Measurements from ENCODE around the gene STK11.
A peak's percentile ranks its signal among the peaks of the same experiment; 100 is the strongest.

STK11 gene

DNA sequence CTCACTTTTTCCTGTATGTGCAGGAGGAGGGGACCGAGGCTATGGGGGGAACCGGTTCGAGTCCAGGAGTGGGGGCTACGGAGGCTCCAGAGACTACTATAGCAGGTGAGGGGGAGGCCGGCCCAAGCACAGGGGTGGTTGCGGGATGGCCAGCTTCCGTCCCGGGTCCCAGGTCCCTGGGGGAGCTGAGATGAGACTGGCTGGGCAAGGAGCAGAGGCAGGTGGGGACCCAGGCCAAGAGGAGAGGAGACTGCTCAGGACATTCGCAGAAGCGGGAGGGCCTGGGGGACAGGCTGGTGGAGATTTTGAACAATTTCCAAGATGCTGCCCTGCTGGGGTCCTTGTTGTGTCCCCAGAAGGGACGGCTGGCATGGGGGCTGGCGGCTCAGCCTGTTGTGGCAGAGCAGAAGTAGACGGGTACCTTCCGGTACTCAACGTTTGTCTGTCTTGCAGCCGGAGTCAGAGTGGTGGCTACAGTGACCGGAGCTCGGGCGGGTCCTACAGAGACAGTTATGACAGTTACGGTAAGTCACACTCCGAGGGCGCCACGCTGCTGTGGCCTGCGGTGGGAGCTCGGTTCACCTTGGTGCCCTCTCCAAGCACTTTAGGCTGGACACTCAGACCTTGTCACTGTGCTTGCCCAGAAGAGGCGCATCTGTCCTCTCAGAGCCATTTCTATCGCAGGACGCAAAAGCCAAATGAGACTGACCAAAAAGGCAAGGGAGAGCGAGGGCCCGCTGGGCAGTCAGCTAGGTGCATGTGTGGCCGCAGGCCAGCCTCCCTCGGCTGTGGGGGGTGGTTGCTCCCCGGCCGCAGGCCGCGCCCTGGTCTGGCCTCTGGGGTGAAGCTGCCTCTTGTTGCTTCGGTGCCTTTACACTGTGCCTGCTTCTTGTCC lies 66.2 kb downstream of the STK11 start:
- no peak overlapping the region for H3K4ac ChIP-seq (ENCODE audit: low read depth, low read length)
- peaks cover 22% of the 10 kb centered on the region for H3K79me1 ChIP-seq (ENCODE audit: low read length)
- H4K91ac ChIP-seq (ENCODE audit: low read depth, low read length): no peak overlapping the region
- H2AK5ac ChIP-seq (ENCODE audit: low read length): no peak overlapping the region
- H2BK5ac ChIP-seq (ENCODE audit: low read depth, low read length, poor library complexity): no peak overlapping the region
- H3K4me3 ChIP-seq (ENCODE audit: low read depth, low read length): no peak overlapping the region
- no peak overlapping the region for H3K14ac ChIP-seq (ENCODE audit: low read length)
- no peak overlapping the region for H3K18ac ChIP-seq (ENCODE audit: low read length)
- no peak for DNase-seq
- H3K36me3 ChIP-seq (ENCODE audit: control insufficient read depth in 1 of 2, insufficient read depth in 2 of 2, low read length in 2 of 2): peaks cover 42% of the 10 kb centered on the region in 2 experiments
- H3K23ac ChIP-seq (ENCODE audit: low read length): no peak overlapping the region
- H3K4me2 ChIP-seq (ENCODE audit: low read length): no peak overlapping the region
- no CpG with 5 or more reads among the region's 37 CpGs for WGBS (ENCODE audit: extremely low coverage, insufficient coverage, insufficient read length)
- H2BK12ac ChIP-seq (ENCODE audit: low read length): no peak overlapping the region
- H3K4me1 ChIP-seq (ENCODE audit: control insufficient read depth in 1 of 2, insufficient read depth in 2 of 2, low read length in 2 of 2): peaks cover 31 to 34% of the 10 kb centered on the region in 2 experiments
- H3K79me2 ChIP-seq (ENCODE audit: control insufficient read depth, insufficient read depth, low read length, poor library complexity): peaks cover 23% of the 10 kb centered on the region
- H3K27me3 ChIP-seq (ENCODE audit: insufficient read depth, low read length): no peaks in the 10 kb centered on the region
- peak overlapping the region; percentile 6 for H3K9ac ChIP-seq (ENCODE audit: low read length)
- no peak overlapping the region for H4K8ac ChIP-seq (ENCODE audit: low read depth, low read length)
- no peak overlapping the region for H3K27ac ChIP-seq (ENCODE audit: low read depth, low read length)
- no peak overlapping the region for H2AFZ ChIP-seq (ENCODE audit: insufficient read depth, low read length, poor library complexity)
- no peaks in the 10 kb centered on the region for H3K9me3 ChIP-seq (ENCODE audit: insufficient read depth, low read depth, low read length)
- H2BK120ac ChIP-seq (ENCODE audit: insufficient read depth, low read length, poor library complexity): no peak overlapping the region
- H4K12ac ChIP-seq (ENCODE audit: low read depth, low read length): peak overlapping the region; percentile 8

DNA sequence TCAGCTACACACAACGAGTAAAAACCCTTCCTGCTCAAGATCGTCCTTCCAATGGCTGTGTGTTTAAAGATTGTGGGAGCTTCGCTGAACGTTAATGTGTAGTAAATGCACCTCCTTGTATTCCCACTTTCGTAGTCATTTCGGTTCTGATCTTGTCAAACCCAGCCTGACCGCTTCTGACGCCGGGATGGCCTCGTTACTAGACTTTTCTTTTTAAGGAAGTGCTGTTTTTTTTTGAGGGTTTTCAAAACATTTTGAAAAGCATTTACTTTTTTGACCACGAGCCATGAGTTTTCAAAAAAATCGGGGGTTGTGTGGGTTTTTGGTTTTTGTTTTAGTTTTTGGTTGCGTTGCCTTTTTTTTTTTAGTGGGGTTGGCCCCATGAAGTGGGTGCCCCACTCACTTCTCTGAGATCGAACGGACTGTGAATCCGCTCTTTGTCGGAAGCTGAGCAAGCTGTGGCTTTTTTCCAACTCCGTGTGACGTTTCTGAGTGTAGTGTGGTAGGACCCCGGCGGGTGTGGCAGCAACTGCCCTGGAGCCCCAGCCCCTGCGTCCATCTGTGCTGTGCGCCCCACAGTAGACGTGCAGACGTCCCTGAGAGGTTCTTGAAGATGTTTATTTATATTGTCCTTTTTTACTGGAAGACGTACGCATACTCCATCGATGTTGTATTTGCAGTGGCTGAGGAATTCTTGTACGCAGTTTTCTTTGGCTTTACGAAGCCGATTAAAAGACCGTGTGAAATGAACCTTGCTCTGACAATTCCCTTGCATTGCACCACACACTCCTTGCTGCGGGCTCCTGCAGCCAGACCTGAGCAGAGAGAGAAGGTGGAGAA lies 67.1 kb downstream of the STK11 start:
- H3K27me3 ChIP-seq (ENCODE audit: insufficient read depth, low read length): no peaks in the 10 kb centered on the region
- H3K9me3 ChIP-seq (ENCODE audit: insufficient read depth, low read depth, low read length): no peaks in the 10 kb centered on the region
- H3K27ac ChIP-seq (ENCODE audit: low read depth, low read length): no peak overlapping the region
- no peak overlapping the region for H2BK5ac ChIP-seq (ENCODE audit: low read depth, low read length, poor library complexity)
- peaks cover 22% of the 10 kb centered on the region for H3K79me1 ChIP-seq (ENCODE audit: low read length)
- H2AFZ ChIP-seq (ENCODE audit: insufficient read depth, low read length, poor library complexity): no peak overlapping the region
- no CpG with 5 or more reads among the region's 33 CpGs for WGBS (ENCODE audit: extremely low coverage, insufficient coverage, insufficient read length)
- H3K23ac ChIP-seq (ENCODE audit: low read length): no peak overlapping the region
- no peak overlapping the region for H3K4me3 ChIP-seq (ENCODE audit: low read depth, low read length)
- peaks cover 23% of the 10 kb centered on the region for H3K79me2 ChIP-seq (ENCODE audit: control insufficient read depth, insufficient read depth, low read length, poor library complexity)
- DNase-seq: no peak
- no peak overlapping the region for H2BK12ac ChIP-seq (ENCODE audit: low read length)
- H4K12ac ChIP-seq (ENCODE audit: low read depth, low read length): no peak overlapping the region
- H3K18ac ChIP-seq (ENCODE audit: low read length): no peak overlapping the region
- peaks cover 30 to 31% of the 10 kb centered on the region in 2 experiments for H3K4me1 ChIP-seq (ENCODE audit: control insufficient read depth in 1 of 2, insufficient read depth in 2 of 2, low read length in 2 of 2)
- H2AK5ac ChIP-seq (ENCODE audit: low read length): no peak overlapping the region
- no peak overlapping the region for H4K8ac ChIP-seq (ENCODE audit: low read depth, low read length)
- H3K4ac ChIP-seq (ENCODE audit: low read depth, low read length): no peak overlapping the region
- no peak overlapping the region for H3K14ac ChIP-seq (ENCODE audit: low read length)
- peaks cover 42% of the 10 kb centered on the region in 2 experiments for H3K36me3 ChIP-seq (ENCODE audit: control insufficient read depth in 1 of 2, insufficient read depth in 2 of 2, low read length in 2 of 2)
- peak overlapping the region; percentile 6 for H3K9ac ChIP-seq (ENCODE audit: low read length)
- H3K4me2 ChIP-seq (ENCODE audit: low read length): no peak overlapping the region
- no peak overlapping the region for H4K91ac ChIP-seq (ENCODE audit: low read depth, low read length)
- H2BK120ac ChIP-seq (ENCODE audit: insufficient read depth, low read length, poor library complexity): no peak overlapping the region

GRCh38 chr19:1273263-1274041 lies 67.9 kb downstream of the STK11 start:
- H3K79me1 ChIP-seq (ENCODE audit: low read length): peaks cover 22% of the 10 kb centered on the region
- no peak overlapping the region for H2AFZ ChIP-seq (ENCODE audit: insufficient read depth, low read length, poor library complexity)

More at GRCh38 chr19:1273263-1274041, 67.9 kb downstream of the STK11 start:
- no peak overlapping the region for H3K4me2 ChIP-seq (ENCODE audit: low read length)
- H4K12ac ChIP-seq (ENCODE audit: low read depth, low read length): no peak overlapping the region
- H2BK5ac ChIP-seq (ENCODE audit: low read depth, low read length, poor library complexity): no peak overlapping the region
- no peak overlapping the region for H3K14ac ChIP-seq (ENCODE audit: low read length)
- peaks cover 23% of the 10 kb centered on the region for H3K79me2 ChIP-seq (ENCODE audit: control insufficient read depth, insufficient read depth, low read length, poor library complexity)
- H3K27me3 ChIP-seq (ENCODE audit: insufficient read depth, low read length): no peaks in the 10 kb centered on the region
- H3K9me3 ChIP-seq (ENCODE audit: insufficient read depth, low read depth, low read length): no peaks in the 10 kb centered on the region
- H2BK120ac ChIP-seq (ENCODE audit: insufficient read depth, low read length, poor library complexity): no peak overlapping the region
- DNase-seq: peak; percentile 70 to 77
- no peak overlapping the region for H3K9ac ChIP-seq (ENCODE audit: low read length)
- no peak overlapping the region for H3K27ac ChIP-seq (ENCODE audit: low read depth, low read length)
- WGBS (ENCODE audit: extremely low coverage, insufficient coverage, insufficient read length): no CpG with 5 or more reads among the region's 25 CpGs
- no peak overlapping the region for H4K91ac ChIP-seq (ENCODE audit: low read depth, low read length)
- no peak overlapping the region for H3K4ac ChIP-seq (ENCODE audit: low read depth, low read length)
- peaks cover 27 to 31% of the 10 kb centered on the region in 2 experiments for H3K4me1 ChIP-seq (ENCODE audit: control insufficient read depth in 1 of 2, insufficient read depth in 2 of 2, low read length in 2 of 2)
- H2BK12ac ChIP-seq (ENCODE audit: low read length): no peak overlapping the region
- no peak overlapping the region for H4K8ac ChIP-seq (ENCODE audit: low read depth, low read length)
- no peak overlapping the region for H3K4me3 ChIP-seq (ENCODE audit: low read depth, low read length)
- no peak overlapping the region for H3K23ac ChIP-seq (ENCODE audit: low read length)
- H3K18ac ChIP-seq (ENCODE audit: low read length): no peak overlapping the region
- H3K36me3 ChIP-seq (ENCODE audit: control insufficient read depth in 1 of 2, insufficient read depth in 2 of 2, low read length in 2 of 2): peaks cover 42 to 43% of the 10 kb centered on the region in 2 experiments
- H2AK5ac ChIP-seq (ENCODE audit: low read length): no peak overlapping the region

All from trophoblast cell (in vitro differentiated cells and primary cell).